K562 (cell line): ENCODE results near the gene MYO16. TPM values are rescaled to one million over a fixed set of nuclear protein-coding genes. Genes with fewer than 3 reads are reported as not detected.
A peak's percentile ranks its signal among the peaks of the same experiment; 100 is the strongest.

Experiments used
- ATAC-seq: fragments of 200-7000 bp; cut with Tn5 transposase; 3 replicates; pipeline ENCODE4 v1.9.1; 2020; ENCODE audit warnings: moderate library complexity
- BruUV-seq: library from RNA; stranded (reverse); fragments of 400-500 nt; replicated peaks from 2 replicates; lab custom pipeline; 2021; lab: Mats Ljungman, UMichigan
- CTCF ChIA-PET: fragments of 300-600 bp; formaldehyde crosslinking; extraction: SDS; loops from one replicate; lab custom pipeline; 2021; ENCODE audit warnings: low intra/inter-chr PET ratio; lab: Yijun Ruan, JAX
- POLR2A ChIA-PET: fragments of 300-600, 350-650 bp; sonication (Branson Sonifier 250); formaldehyde crosslinking; extraction: SDS; loops from one replicate; lab custom pipeline; 2021; ENCODE audit warnings: antibody characterized with exemption, inconsistent platforms; lab: Yijun Ruan, JAX
- DNase-seq, 4 experiments: peaks; one replicate each; pipeline versions ENCODE4 v3.0.0 to v3.0.0-alpha.2; 2011 to 2018; ENCODE audit warnings: low spot score in 3 of 4, mixed read lengths in 3 of 4; ENCODE audit errors: extremely low read depth in 1 of 4
- FAIRE-seq: peaks from 2 replicates; lab custom pipeline; 2011; peaks lifted over from hg19 to GRCh38; lab: Jason Lieb, UNC
- H2AFZ ChIP-seq: 2 replicates; pipeline ENCODE4 v1.6.0; 2011; ENCODE audit warnings: low read depth, low read length, control low read depth, inconsistent platforms
- H3K27ac ChIP-seq: fragments of 200-600 bp; 3 replicates; pipeline ENCODE4 v1.8.0; 2011; ENCODE audit warnings: low read depth, mild to moderate bottlenecking, control low read depth, inconsistent platforms, low read length, moderate library complexity, mixed read lengths; ENCODE audit errors: extremely low read depth
- H3K27me3 ChIP-seq, 2 experiments: fragments of 300-600 bp in 1 of 2; 2 replicates in 1 of 2; 3 replicates in 1 of 2; pipeline versions ENCODE4 v1.6.0 to v1.8.0; 2011; ENCODE audit warnings: inconsistent platforms in 2 of 2, low read length in 2 of 2, mild to moderate bottlenecking in 1 of 2, mixed read lengths in 1 of 2, moderate library complexity in 1 of 2; ENCODE audit not compliant: control insufficient read depth in 2 of 2, insufficient read depth in 2 of 2
- H3K36me3 ChIP-seq: fragments of 300-600 bp; 3 replicates; pipeline ENCODE4 v1.8.0; 2011; ENCODE audit warnings: mild to moderate bottlenecking, low read length, inconsistent platforms; ENCODE audit not compliant: control insufficient read depth, insufficient read depth
- H3K4me1 ChIP-seq, 2 experiments: fragments of 200-600 bp in 1 of 2; replicated peaks in 1 of 2; 2 replicates in 1 of 2; 3 replicates in 1 of 2; pipeline versions ENCODE4 v1.5.1 to v1.8.0; 2011; ENCODE audit warnings: inconsistent platforms in 2 of 2, low read length in 2 of 2, mild to moderate bottlenecking in 1 of 2, mixed read lengths in 1 of 2, moderate library complexity in 1 of 2; ENCODE audit not compliant: control insufficient read depth in 2 of 2, insufficient read depth in 2 of 2
- H3K4me2 ChIP-seq: 2 replicates; pipeline ENCODE4 v1.6.1; 2011; ENCODE audit warnings: low read length, control low read depth, inconsistent platforms, mixed read lengths; ENCODE audit not compliant: insufficient read depth
- H3K4me3 ChIP-seq: fragments of 200-600 bp; sonication (generic), shearing (Covaris generic); 2 replicates; pipeline ENCODE4 v1.5.1; 2016; ENCODE audit warnings: control low read depth, inconsistent platforms
- H3K79me2 ChIP-seq: fragments of 200-600 bp; 3 replicates; pipeline ENCODE4 v1.8.0; 2011; ENCODE audit warnings: low read length, inconsistent platforms; ENCODE audit not compliant: control insufficient read depth, insufficient read depth
- H3K9ac ChIP-seq, 2 experiments: 2 replicates each; pipeline versions ENCODE4 v1.6.0 to v1.6.1; 2011; ENCODE audit warnings: low read depth in 2 of 2, low read length in 2 of 2, control low read depth in 1 of 2, inconsistent platforms in 1 of 2, mild to moderate bottlenecking in 1 of 2, mixed read lengths in 1 of 2; ENCODE audit not compliant: insufficient read depth in 1 of 2
- H3K9me1 ChIP-seq: one replicate; pipeline ENCODE4 v1.6.0; 2011; ENCODE audit warnings: inconsistent platforms, mild to moderate bottlenecking, low read length, moderate library complexity; ENCODE audit not compliant: control insufficient read depth, insufficient read depth
- H3K9me3 ChIP-seq: replicated peaks from 2 replicates; pipeline ENCODE4 v1.5.1; 2011; ENCODE audit warnings: low read depth, low read length, inconsistent platforms; ENCODE audit not compliant: control insufficient read depth, insufficient read depth
- H4K20me1 ChIP-seq: replicated peaks from 2 replicates; pipeline ENCODE4 v1.6.1; 2011; ENCODE audit warnings: low read length, inconsistent platforms, mixed read lengths; ENCODE audit not compliant: control insufficient read depth, insufficient read depth
- CBX3 ChIP-seq, 2 experiments: IDR thresholded peaks; 1 replicate in 1 of 2; 2 replicates in 1 of 2; pipeline ENCODE4 v1.6.1; 2012; ENCODE audit warnings: inconsistent platforms in 2 of 2, low read length in 2 of 2, borderline replicate concordance in 1 of 2, control low read depth in 1 of 2
- GTF2E2 ChIP-seq: fragments of 200-800 bp; sonication (Bioruptor generic); IDR thresholded peaks from 2 replicates; pipeline ENCODE4 v1.6.1; 2016; ENCODE audit warnings: missing genetic modification characterization, missing compliant biosample characterization
- HDAC2 ChIP-seq: fragments of 450-650 bp; IDR thresholded peaks from 2 replicates; pipeline ENCODE4 v1.6.1; 2016; ENCODE audit warnings: mild to moderate bottlenecking
- PML ChIP-seq: IDR thresholded peaks from 2 replicates; pipeline ENCODE4 v1.6.1; 2012; ENCODE audit warnings: low read length, inconsistent platforms
- POLR2A ChIP-seq: fragments of 450-650 bp; conservative IDR thresholded peaks from 2 replicates; pipeline ENCODE4 v1.6.1; 2016
- POLR2AphosphoS5 ChIP-seq: IDR thresholded peaks from 2 replicates; pipeline ENCODE4 v1.6.1; 2011; ENCODE audit warnings: mild to moderate bottlenecking, low read depth, low read length, moderate library complexity; ENCODE audit not compliant: control insufficient read depth, insufficient read depth
- RAD21 ChIP-seq, 2 experiments: fragments of 250-450 bp in 1 of 2; fragments of 450-650 bp in 1 of 2; sonication (Bioruptor Pico) in 1 of 2; formaldehyde crosslinking in 1 of 2; IDR thresholded peaks in 1 of 2; conservative IDR thresholded peaks in 1 of 2; 2 replicates each; pipeline versions ENCODE4 v1.4.0 to v1.8.0; 2020 to 2022; ENCODE audit warnings: mild to moderate bottlenecking in 2 of 2, moderate library complexity in 1 of 2
- RFX7 ChIP-seq: fragments of 250-450 bp; sonication (Bioruptor Pico); IDR thresholded peaks from 2 replicates; pipeline ENCODE4 v1.5.1; 2021; ENCODE audit warnings: mild to moderate bottlenecking
- TRIM24 ChIP-seq, 2 experiments: fragments of 450-650 bp; IDR thresholded peaks; 2 replicates each; pipeline ENCODE4 v1.6.1; 2016
- WGBS: fragments of 100-300 bp; shearing (Covaris generic); methylation state at CpG from one replicate; pipeline ENCODE4 v1.1.6; 2016; ENCODE audit warnings: low coverage, mixed read lengths; ENCODE audit not compliant: insufficient coverage; ENCODE audit errors: missing lambda C conversion rate; 5-methylcytosine and 5-hydroxymethylcytosine counted together
- in situ Hi-C: fragments of 300-500 bp; cut with MboI; formaldehyde crosslinking; loops from 4 replicates; pipeline ENCODE4 v1.15.0; 2018; ENCODE audit warnings: inconsistent platforms, mixed read lengths
- intact Hi-C: fragments of 100-400 bp; cut with micrococcal nuclease; formaldehyde crosslinking; loops from 2 replicates; pipeline ENCODE4 v1.14.2; 2022
- polyA plus RNA-seq, 8 experiments: library from polyadenylated mRNA; depleted of rRNA in 4 of 8; stranded (reverse) in 5 of 8; unstranded in 3 of 8; fragments of >200 nt; fragmentation: Nextera tagmentation in 2 of 8; fragmentation: Illumina TruSeq in 1 of 8; extraction: Ambion mirVana in 2 of 8; extraction: Trizol in 1 of 8; gene quantifications; 2 replicates each; pipeline versions ENCODE4 v1.2.1 to v1.2.3, GENCODE V29; 2011 to 2014; ENCODE audit warnings: inconsistent platforms in 1 of 8, missing spikeins in 1 of 8
- total RNA-seq, 7 experiments: library from RNA; depleted of rRNA in 6 of 7; stranded (reverse); fragments of >200 nt in 6 of 7; fragmentation: Illumina TruSeq in 2 of 7; extraction: Trizol in 2 of 7; gene quantifications; 2 replicates each; pipeline versions ENCODE4 v1.2.1 to v1.2.3, GENCODE V29; 2011 to 2021; ENCODE audit warnings: low replicate concordance in 1 of 7
- TF ChIP-seq, protein P1 (sequence below): sonication (generic); formaldehyde crosslinking; IDR thresholded peaks from 2 replicates; pipeline ENCODE4 v1.8.0; 2022; ENCODE audit warnings: missing genetic modification reagents, mild to moderate bottlenecking, moderate library complexity, borderline replicate concordance
- TF ChIP-seq, protein P2 (sequence below): IDR thresholded peaks from 2 replicates; pipeline ENCODE4 v1.6.1; 2011; ENCODE audit warnings: borderline replicate concordance, low read depth, mild to moderate bottlenecking, moderate library complexity, low read length; ENCODE audit not compliant: insufficient read depth, poor library complexity, severe bottlenecking

Gene MYO16
- total and polyA plus RNA-seq, 9 of the 15 experiments (the other 6 are each of a cell fraction or from before 2014, with no cell fraction given): 4.3 to 45.7 (median 12.1) TPM

DNA sequence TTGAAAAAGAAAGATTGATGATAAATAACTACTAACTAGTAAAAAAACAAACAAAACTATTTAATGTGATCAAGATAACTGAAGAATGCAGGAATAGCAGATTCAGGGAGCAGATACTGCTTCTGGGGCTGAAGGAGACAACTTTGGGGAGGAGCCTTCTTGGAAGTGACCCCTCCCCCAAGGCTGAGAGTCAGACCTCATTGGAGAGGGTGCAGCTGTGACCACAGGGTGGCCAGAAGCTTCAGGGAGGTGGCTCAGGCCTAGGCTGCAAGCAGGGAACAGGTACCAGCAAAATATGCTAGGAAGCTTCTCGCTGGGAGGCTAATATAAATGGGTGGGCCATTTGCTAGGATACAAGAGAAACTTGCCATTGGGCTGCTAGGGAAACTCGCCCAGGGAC lies 149.9 kb downstream of the MYO16 start:
- no peaks in the 10 kb centered on the region for H3K9me1 ChIP-seq
- TF ChIP-seq GTF2E2 (tag) (peak; percentile 40; the same call in 1 of the 2 replicates), CBX3 (IDR thresholded peaks at IDR 0.05; ENCODE audit: borderline replicate concordance in 1 of 2, low read length in 2 of 2) (0 out of 3 replicates have a peak, but pooled peaks of 1 of the 2 experiments have one; percentile 17), TRIM24 (IDR thresholded peaks at IDR 0.05) (no peak), POLR2AphosphoS5 (peak; percentile 29; the same call in 1 of the 2 replicates), PML (0 out of 2 replicates have a peak, but pooled peaks have one; percentile 32), RFX7 (CRISPR knock-in tag) (no peak), HDAC2 (no peak), RAD21 (CRISPR knock-in tag; conservative IDR thresholded peaks at IDR 0.05 in 1 of 2, IDR thresholded peaks at IDR 0.05 in 1 of 2) (peak in 1 of 2 experiments; percentile 25; a peak in 1 of 4 replicates), POLR2A (0 out of 2 replicates have a peak, but pooled peaks have one; percentile 26)
- TF ChIP-seq, protein P1, sequence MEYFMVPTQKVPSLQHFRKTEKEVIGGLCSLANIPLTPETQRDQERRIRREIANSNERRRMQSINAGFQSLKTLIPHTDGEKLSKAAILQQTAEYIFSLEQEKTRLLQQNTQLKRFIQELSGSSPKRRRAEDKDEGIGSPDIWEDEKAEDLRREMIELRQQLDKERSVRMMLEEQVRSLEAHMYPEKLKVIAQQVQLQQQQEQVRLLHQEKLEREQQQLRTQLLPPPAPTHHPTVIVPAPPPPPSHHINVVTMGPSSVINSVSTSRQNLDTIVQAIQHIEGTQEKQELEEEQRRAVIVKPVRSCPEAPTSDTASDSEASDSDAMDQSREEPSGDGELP: 0 out of 2 replicates have a peak, but pooled peaks have one; percentile 19
- TF ChIP-seq, protein P2, sequence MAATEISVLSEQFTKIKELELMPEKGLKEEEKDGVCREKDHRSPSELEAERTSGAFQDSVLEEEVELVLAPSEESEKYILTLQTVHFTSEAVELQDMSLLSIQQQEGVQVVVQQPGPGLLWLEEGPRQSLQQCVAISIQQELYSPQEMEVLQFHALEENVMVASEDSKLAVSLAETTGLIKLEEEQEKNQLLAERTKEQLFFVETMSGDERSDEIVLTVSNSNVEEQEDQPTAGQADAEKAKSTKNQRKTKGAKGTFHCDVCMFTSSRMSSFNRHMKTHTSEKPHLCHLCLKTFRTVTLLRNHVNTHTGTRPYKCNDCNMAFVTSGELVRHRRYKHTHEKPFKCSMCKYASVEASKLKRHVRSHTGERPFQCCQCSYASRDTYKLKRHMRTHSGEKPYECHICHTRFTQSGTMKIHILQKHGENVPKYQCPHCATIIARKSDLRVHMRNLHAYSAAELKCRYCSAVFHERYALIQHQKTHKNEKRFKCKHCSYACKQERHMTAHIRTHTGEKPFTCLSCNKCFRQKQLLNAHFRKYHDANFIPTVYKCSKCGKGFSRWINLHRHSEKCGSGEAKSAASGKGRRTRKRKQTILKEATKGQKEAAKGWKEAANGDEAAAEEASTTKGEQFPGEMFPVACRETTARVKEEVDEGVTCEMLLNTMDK: peak; percentile 31
- ChIA-PET POLR2A (no interaction called here), CTCF (no interaction called here)
- peaks cover 2% of the 10 kb centered on the region; the same call in 1 of the 2 replicates for H3K9me3 ChIP-seq
- peak; percentile 17 to 75 (median 33) for DNase-seq
- H3K4me2 ChIP-seq: peak overlapping the region; percentile 53
- intact Hi-C loops: loop anchor here (2.0 to 10.0 kb wide), 3 partner anchors 115 to 437 kb away; no protein-coding TSS in a partner anchor
- ATAC-seq: peak; percentile 99
- peak overlapping the region; percentile 81 for H2AFZ ChIP-seq
- peak overlapping the region; percentile 38 for H3K4me3 ChIP-seq
- H3K36me3 ChIP-seq: no peaks in the 10 kb centered on the region
- H3K79me2 ChIP-seq: peaks cover 4% of the 10 kb centered on the region; the same call in 2 of the 3 replicates
- H3K27ac ChIP-seq: peak overlapping the region; percentile 53
- no peaks in the 10 kb centered on the region for H3K27me3 ChIP-seq
- no peaks in the 10 kb centered on the region for H4K20me1 ChIP-seq
- H3K4me1 ChIP-seq: peaks cover 4 to 8% of the 10 kb centered on the region in 2 experiments; a peak in 2 of 5 replicates
- FAIRE-seq: peak; percentile 70
- peak overlapping the region; percentile 46 to 50; a peak in 3 of 4 replicates for H3K9ac ChIP-seq
- no TSS peak for BruUV-seq
- in situ Hi-C loops: loop anchor here (10.0 kb wide), 1 partner anchor 1525 kb away; no protein-coding TSS in a partner anchor
- WGBS: 11% methylated on average over 1 of the region's 2 CpGs
